Measurements from ENCODE around the gene DNAJC19. TPM values are rescaled to one million over a fixed set of nuclear protein-coding genes. Genes with fewer than 3 reads are reported as not detected.
A peak's percentile ranks its signal among the peaks of the same experiment; 100 is the strongest.
"Not testable (repeated sequence)": the region's sequence is repeated elsewhere in the genome, so short reads cannot be mapped to it uniquely, and the experiment has no call there.

DNAJC19 gene
- total RNA-seq = 34.4 TPM

DNA sequence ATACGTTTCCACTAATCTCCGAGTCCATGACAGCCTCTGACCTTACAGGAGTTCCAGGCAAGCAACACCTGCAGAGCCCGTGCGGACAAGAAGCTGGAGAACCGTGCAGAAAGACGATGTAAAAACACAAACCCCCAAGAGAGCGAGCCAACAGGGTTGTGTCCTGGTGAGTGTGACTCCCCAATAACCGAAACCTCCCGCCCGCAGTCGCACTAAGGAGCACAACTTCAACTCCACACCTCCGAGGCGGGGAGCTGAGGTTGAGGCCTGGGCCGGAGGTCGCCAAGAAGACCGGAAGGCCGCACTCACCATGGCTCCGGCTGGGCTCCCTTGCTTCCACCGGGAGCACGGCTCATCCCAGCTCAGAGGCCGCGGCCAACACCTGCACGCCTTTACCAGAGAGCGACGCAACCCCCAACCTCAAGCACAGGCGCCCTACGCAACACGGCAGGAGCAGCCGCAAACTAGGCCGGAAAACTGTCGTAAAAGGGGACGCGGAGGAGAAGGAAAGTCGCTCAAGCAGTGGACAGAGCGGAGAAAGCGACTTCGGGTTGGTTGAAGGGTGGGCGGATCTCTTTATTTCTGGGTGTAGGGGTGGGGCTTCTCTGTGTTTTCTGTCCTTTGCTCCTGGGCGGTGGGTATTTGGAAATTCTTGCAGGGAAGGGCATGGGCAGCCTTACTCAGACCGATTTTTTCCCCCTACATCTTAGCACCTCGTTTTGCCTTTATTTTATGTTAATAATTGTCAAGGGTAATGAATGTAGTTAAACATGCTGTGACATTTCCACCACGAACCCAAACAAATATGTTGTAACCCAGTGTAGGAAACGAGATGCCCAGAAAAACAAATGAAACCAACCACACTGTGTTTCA is at the start of gene DNAJC19:
TSS of gene DNAJC19 (minus strand) at position 446 of the 873 bp plus-strand sequence. CDS start at position 312, 134 bp downstream.
- peak; percentile 100 for ATAC-seq

GRCh38 chr3:181030948-181031347 is 41.4 kb upstream of the DNAJC19 start:
- ATAC-seq = no peak

GRCh38 chr3:181025204-181025603 is 35.7 kb upstream of the DNAJC19 start:
- ATAC-seq = no peak

GRCh38 chr3:181017690-181018089 is 28.2 kb upstream of the DNAJC19 start:
- ATAC-seq = no peak

GRCh38 chr3:181009225-181009624 is 19.7 kb upstream of the DNAJC19 start:
- no peak for ATAC-seq

DNA sequence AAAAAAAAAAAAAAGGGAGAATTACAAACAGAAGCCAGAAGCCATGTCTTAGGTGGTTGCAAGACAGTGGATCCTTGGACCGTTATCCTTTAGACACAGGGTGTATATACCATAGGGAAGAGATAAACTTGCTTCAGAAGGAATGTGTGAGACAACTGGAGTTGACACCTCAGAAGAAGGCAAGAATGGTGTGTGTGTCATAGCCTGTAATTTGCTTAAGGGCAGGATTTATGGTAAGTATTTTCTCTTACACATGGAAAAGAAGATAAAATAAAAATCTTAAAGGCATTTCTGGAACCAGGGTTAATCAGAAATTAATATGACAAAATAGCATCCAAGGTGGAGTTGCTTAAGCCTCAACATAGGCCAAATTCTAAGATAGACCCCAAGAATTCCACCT is 19.3 kb upstream of the DNAJC19 start:
- ATAC-seq = no peak

- no peak for ATAC-seq
These were observed 17.7 kb upstream of the DNAJC19 start for GRCh38 chr3:181007262-181007661.

DNA sequence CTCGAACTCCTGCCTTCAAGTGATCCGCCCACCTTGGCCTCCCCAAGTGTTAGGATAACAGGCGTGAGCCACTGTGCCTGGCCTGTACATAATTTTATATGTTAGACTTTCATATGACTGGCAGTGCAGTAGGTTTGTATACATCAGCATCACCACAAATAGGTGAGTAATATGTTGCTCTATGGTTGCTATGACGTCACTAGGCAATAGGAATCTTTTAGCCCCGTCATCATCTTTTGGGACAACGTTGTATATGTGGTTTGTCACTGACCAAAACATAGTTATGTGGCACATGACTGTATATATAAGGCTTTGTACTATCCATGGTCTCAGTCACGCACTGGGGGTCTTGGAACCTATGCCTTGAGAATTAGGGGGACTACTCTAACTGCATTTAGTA is 17.0 kb upstream of the DNAJC19 start:
- ATAC-seq = no peak

DNA sequence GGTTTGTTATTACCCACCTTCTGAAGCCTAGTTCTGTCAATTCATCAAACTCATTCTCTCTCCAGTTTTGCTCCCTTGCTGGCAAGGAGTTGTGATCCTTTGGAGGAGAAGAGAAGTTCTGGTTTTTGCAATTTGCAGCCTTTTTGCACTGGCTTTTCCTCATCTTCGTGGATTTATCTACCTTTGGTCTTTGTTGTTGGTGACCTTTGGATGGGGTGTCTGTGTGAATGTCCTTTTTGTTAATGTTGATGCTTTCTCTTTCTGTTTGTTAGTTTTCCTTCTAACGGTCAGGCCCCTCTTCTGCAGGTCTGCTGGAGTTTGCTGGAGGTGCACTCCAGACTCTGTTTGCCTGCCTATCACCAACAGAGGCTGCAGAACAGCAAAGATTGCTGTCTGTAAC is 13.9 kb upstream of the DNAJC19 start:
- ATAC-seq = not testable (repeated sequence)

GRCh38 chr3:181002331-181002730 is 12.8 kb upstream of the DNAJC19 start:
- ATAC-seq = not testable (repeated sequence)

DNA sequence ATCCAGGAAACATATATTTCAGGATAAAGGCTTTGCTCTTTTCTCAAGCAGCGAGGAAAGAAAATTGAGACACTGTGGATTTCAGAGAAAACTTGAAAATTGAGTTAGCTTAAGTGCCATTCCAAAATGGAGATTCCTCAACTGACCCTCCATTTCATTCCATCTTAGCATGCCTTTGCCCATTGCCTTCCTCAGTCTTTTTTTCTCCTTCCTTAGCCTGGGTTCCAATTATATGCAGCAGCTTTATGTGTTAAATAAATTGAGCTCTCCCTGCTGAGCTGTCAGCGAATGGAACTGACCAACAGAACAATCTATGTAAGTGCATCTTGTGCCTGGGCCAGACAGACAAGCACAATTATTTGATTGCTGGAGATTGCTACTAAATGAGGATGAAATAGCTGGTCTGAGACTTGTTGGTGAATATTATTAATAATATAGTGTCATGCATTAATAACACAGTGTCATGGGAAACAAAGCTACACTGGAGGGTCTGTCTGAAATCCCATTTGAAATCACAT is 6.9 kb upstream of the DNAJC19 start:
- ATAC-seq = no peak

DNA sequence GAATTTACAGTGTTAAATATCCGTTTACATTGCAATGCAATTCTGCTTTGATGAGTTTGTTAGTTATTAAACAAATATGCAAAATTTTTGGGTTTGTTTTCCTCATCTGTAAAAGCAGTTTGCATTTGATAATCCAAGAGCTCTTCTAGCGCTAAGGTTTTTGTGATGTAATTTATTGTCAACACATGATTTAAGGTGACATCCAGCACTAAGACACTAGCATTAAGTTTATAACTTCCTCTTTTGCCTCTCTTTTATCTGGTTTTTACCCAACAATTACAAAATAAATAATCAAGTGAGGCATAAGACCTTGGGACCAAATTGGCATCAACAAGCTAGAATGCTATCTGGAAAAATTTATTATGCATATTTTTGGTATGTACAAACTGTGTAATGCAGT is 969 bp upstream of the DNAJC19 start:
- ATAC-seq = no peak

GRCh38 chr3:180987344-180987743 is 2.2 kb downstream of the DNAJC19 start:
- no peak for ATAC-seq

- ATAC-seq = not testable (repeated sequence)
These were observed 3.2 kb downstream of the DNAJC19 start for GRCh38 chr3:180986366-180986765.

DNA sequence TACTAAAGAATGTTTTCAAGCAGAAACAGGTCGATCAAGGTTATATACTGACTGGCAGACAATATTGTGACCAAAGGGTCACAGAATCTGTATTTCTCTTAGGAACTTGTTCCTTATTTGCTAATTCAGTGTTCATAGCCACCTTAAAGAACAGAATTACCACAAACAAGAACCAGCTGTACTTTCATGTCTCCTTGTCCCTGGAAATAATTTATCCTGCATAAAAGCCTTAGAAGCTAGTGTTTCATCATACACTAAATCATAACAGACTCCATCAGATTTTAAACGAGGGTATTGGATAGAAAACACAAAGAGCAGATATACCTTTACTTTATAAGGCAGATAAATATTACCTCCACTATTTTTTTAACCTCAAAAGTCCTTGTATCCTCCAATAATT is 6.4 kb downstream of the DNAJC19 start:
- no peak for ATAC-seq

- no peak for ATAC-seq
These were observed 7.6 kb downstream of the DNAJC19 start for GRCh38 chr3:180981912-180982311.

DNA sequence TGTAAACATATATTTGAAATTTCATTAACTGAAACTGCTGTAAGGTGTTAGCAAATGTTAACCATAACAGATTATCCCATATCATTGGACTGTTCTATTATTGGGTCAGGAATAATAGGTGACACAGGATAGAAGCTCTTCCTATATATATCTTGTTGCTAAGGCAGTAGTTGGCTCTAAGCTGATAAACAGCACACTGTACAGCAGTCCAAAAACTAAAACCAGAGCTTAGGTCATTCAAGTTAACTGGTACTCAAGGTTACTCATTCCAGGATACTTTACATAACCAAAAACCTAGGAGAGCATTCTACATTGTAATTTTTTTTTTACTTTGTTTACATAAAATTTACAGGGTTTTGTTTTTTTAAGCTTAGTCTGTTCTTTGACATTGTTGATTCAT is 8.9 kb downstream of the DNAJC19 start:
- ATAC-seq = no peak

GRCh38 chr3:180979961-180980360 is 9.6 kb downstream of the DNAJC19 start:
- no peak for ATAC-seq

- no peak for ATAC-seq
These were observed 12.0 kb downstream of the DNAJC19 start for GRCh38 chr3:180977498-180977897.

DNA sequence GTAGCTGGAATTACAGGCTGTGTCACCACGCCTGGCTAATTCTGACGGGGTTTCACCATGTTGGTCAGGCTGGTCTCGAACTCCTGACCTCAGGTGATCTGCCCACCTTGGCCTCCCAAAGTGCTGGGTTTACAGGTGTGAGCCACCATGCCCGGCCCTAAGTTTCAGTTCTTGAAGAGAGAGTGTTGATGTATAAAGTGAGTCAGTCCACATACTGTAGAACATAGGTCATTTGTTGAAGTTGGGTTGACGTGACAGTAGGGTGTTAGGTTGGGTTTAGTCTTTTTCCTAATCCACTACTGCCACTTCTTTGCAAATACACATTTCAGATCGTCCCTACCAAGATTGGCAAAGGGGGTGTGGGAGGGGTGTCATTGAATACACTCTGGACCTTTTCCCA is 15.2 kb downstream of the DNAJC19 start:
- ATAC-seq = no peak

- no peak for ATAC-seq
These were observed 16.0 kb downstream of the DNAJC19 start for GRCh38 chr3:180973543-180973942.

GRCh38 chr3:180970931-180971330 is 18.6 kb downstream of the DNAJC19 start:
- ATAC-seq = no peak

DNA sequence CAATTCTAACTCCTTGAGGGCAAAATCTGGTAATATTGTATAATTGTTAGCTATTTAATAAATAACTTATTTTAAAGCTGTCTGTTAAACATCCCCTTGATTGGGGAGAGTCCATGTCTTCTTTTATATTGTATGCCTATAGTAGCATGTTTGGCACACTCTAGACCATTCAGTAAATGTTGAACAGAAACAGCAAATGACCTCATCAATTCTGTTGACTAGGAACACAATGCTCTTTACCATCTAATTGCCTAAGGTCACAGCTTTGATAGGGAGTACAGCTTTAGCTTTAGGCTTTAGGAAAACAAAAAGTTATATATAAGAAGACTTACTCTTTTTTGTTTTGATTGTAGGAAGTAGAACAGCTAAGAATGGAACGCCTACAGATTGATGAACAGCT is 27.0 kb downstream of the DNAJC19 start:
- no peak for ATAC-seq

- no peak for ATAC-seq
These were observed 28.0 kb downstream of the DNAJC19 start for GRCh38 chr3:180961552-180961951.

Measured in esophagus mucosa (tissue), 1 donor.